Aorta (tissue), 5 donors: ENCODE results near the gene GRHL1. TPM values are rescaled to one million over a fixed set of nuclear protein-coding genes. Genes with fewer than 3 reads are reported as not detected.
"Not testable (repeated sequence)": the region's sequence is repeated elsewhere in the genome, so short reads cannot be mapped to it uniquely, and the experiment has no call there.

Experiments
- ATAC-seq: fragments of 200-7000 bp; cut with Tn5 transposase; one replicate; pipeline ENCODE4 v1.9.1; 2022; ENCODE audit warnings: moderate library complexity; ENCODE audit not compliant: low FRiP score
- DNase-seq, 2 donors: peaks; one replicate each; pipeline ENCODE4 v3.0.0-alpha.2; 2020
- H3K27ac ChIP-seq, 2 donors: one replicate each; pipeline ENCODE4 v1.5.1; 2013; ENCODE audit warnings: low read length in 2 of 2, mild to moderate bottlenecking in 2 of 2, moderate library complexity in 2 of 2, control low read depth in 1 of 2, inconsistent platforms in 1 of 2, low read depth in 1 of 2
- H3K27me3 ChIP-seq, 2 donors: one replicate each; pipeline ENCODE4 v1.6.1; 2013; ENCODE audit warnings: control low read depth in 1 of 2, low read length in 1 of 2, mild to moderate bottlenecking in 1 of 2, moderate library complexity in 1 of 2; ENCODE audit not compliant: insufficient read depth in 2 of 2, control insufficient read depth in 1 of 2
- H3K36me3 ChIP-seq, 2 donors: one replicate each; pipeline ENCODE4 v1.6.1; 2013; ENCODE audit warnings: control low read depth in 1 of 2, low read length in 1 of 2, mild to moderate bottlenecking in 1 of 2; ENCODE audit not compliant: insufficient read depth in 2 of 2, control insufficient read depth in 1 of 2
- H3K4me1 ChIP-seq, 2 donors: one replicate each; pipeline ENCODE4 v1.6.1; 2013; ENCODE audit warnings: low read length in 2 of 2, control low read depth in 1 of 2, mild to moderate bottlenecking in 1 of 2, moderate library complexity in 1 of 2; ENCODE audit not compliant: insufficient read depth in 2 of 2, control insufficient read depth in 1 of 2
- H3K4me3 ChIP-seq, 2 donors: one replicate each; pipeline ENCODE4 v1.5.1; 2013; ENCODE audit warnings: low read length in 2 of 2, control low read depth in 1 of 2, mild to moderate bottlenecking in 1 of 2
- H3K9me3 ChIP-seq: one replicate; pipeline ENCODE4 v1.6.1; 2013; ENCODE audit warnings: mild to moderate bottlenecking, low read length; ENCODE audit not compliant: control insufficient read depth
- WGBS, 2 donors: extraction: QIAGEN DNeasy Blood & Tissue Kit; methylation state at CpG; one replicate each; pipeline ENCODE4 v1.1.7; 2013; 5-methylcytosine and 5-hydroxymethylcytosine counted together
- intact Hi-C, 2 donors: fragments of 100-400 bp; cut with DNase I; formaldehyde crosslinking; loops; one replicate each; pipeline versions ENCODE4 v1.14.2 to v1.15.0; 2022
- polyA plus RNA-seq, 2 donors: library from polyadenylated mRNA; stranded (reverse); fragments of 200-250 nt; gene quantifications; one replicate each; pipeline ENCODE4 v1.2.3, GENCODE V29; 2013
- total RNA-seq, 2 donors: library from RNA; stranded (reverse); fragmentation: NEBNext Ultra II Directional; extraction: Animal tissue kit (Norgen Biotek cat#: 25700); gene quantifications; one replicate each; pipeline ENCODE4 v1.2.1, GENCODE V29; 2021
- donor health status: healthy with polysubstance abuse.
- donor health status: Bipolar disorder and iron deficiency.
- donor health status: DM: no; HTN: no; CAD: no.
- donor health status: DM: no; HTN: no; CAD: no.
- donor health status: DM: yes; HTN: yes; CAD: no.

Gene GRHL1
- total and polyA plus RNA-seq, 4 donors = 0.15 to 2.5 (median 0.90) TPM

- DNase-seq (peak; percentile 88 to 95), ATAC-seq (peak; percentile 84)
- intact Hi-C loops = no loop called here
- Histone ChIP-seq H3K36me3 (no peaks in the 10 kb centered on the region), H3K4me1 (no peaks in the 10 kb centered on the region), H3K27ac (peak overlapping the region in 1 of 2 donors; percentile 1), H3K27me3 (no peaks in the 10 kb centered on the region), H3K4me3 (no peak overlapping the region), H3K9me3 (no peaks in the 10 kb centered on the region)
- WGBS, 2 donors = 47 to 48% methylated on average over 36 of the region's 36 CpGs
Observed at GRCh38 chr2:10009811-10010781, 58.6 kb downstream of the GRHL1 start.

GRCh38 chr2:10010861-10011605, 59.5 kb downstream of the GRHL1 start:
- H3K9me3 ChIP-seq, H3K36me3 ChIP-seq, ATAC-seq, intact Hi-C loops, H3K27me3 ChIP-seq, H3K4me3 ChIP-seq, H3K27ac ChIP-seq, H3K4me1 ChIP-seq: not testable (repeated sequence)
- peak in 1 of 2 donors; percentile 64 for DNase-seq
- 96% methylated on average over 52 of the region's 52 CpGs for WGBS, 2 donors

- ATAC-seq, H3K27ac ChIP-seq, H3K9me3 ChIP-seq, intact Hi-C loops, H3K4me1 ChIP-seq, H3K4me3 ChIP-seq, H3K36me3 ChIP-seq, H3K27me3 ChIP-seq: not testable (repeated sequence)
- DNase-seq = peak in 1 of 2 donors; percentile 72
- WGBS, 2 donors = 94 to 95% methylated on average over 60 to 61 of the region's 61 CpGs
Observed at GRCh38 chr2:10011606-10012325, 60.3 kb downstream of the GRHL1 start.

- peak in 1 of 2 donors; percentile 46 for DNase-seq
- H3K36me3 ChIP-seq, H3K9me3 ChIP-seq, H3K4me1 ChIP-seq, H3K27ac ChIP-seq, ATAC-seq, intact Hi-C loops, H3K4me3 ChIP-seq, H3K27me3 ChIP-seq: not testable (repeated sequence)
- 94 to 95% methylated on average over 37 of the region's 37 CpGs for WGBS, 2 donors
Observed at GRCh38 chr2:10012366-10012962, 61.0 kb downstream of the GRHL1 start.

- H3K4me1 ChIP-seq = no peaks in the 10 kb centered on the region
- no peaks in the 10 kb centered on the region for H3K36me3 ChIP-seq
- H3K4me3 ChIP-seq = no peak overlapping the region
- H3K27me3 ChIP-seq = no peaks in the 10 kb centered on the region
- H3K9me3 ChIP-seq = no peaks in the 10 kb centered on the region
- peak in 1 of 2 donors; percentile 67 for DNase-seq
- no peak overlapping the region for H3K27ac ChIP-seq
- intact Hi-C loops = no loop called here
- 89 to 93% methylated on average over 29 of the region's 29 CpGs for WGBS, 2 donors
- peak; percentile 30 for ATAC-seq
Observed at GRCh38 chr2:10012963-10013461, 61.5 kb downstream of the GRHL1 start.

- DNase-seq = peak in 1 of 2 donors; percentile 50
- 94 to 95% methylated on average over 43 of the region's 43 CpGs for WGBS, 2 donors
- H3K27ac ChIP-seq, H3K36me3 ChIP-seq, ATAC-seq, intact Hi-C loops, H3K4me3 ChIP-seq, H3K27me3 ChIP-seq, H3K9me3 ChIP-seq, H3K4me1 ChIP-seq: not testable (repeated sequence)
Observed at GRCh38 chr2:10013651-10014417, 62.3 kb downstream of the GRHL1 start.

- WGBS, 2 donors = 93 to 94% methylated on average over 42 of the region's 42 CpGs
- H3K27ac ChIP-seq = no peak overlapping the region
- intact Hi-C loops = no loop called here
- H3K27me3 ChIP-seq = no peaks in the 10 kb centered on the region
- ATAC-seq (no peak), DNase-seq (peak in 1 of 2 donors; percentile 53)
- H3K36me3 ChIP-seq = no peaks in the 10 kb centered on the region
- no peaks in the 10 kb centered on the region for H3K9me3 ChIP-seq
- no peak overlapping the region for H3K4me3 ChIP-seq
- H3K4me1 ChIP-seq = no peaks in the 10 kb centered on the region
Observed at GRCh38 chr2:10014418-10015190, 63.1 kb downstream of the GRHL1 start.
